Sigmoid colon (tissue), 7 donors: ENCODE data around the gene SLC48A1. TPM values are rescaled to one million over a fixed set of nuclear protein-coding genes. Genes with fewer than 3 reads are reported as not detected.

ENCODE experiments used
- DNase-seq: peaks from one replicate; pipeline ENCODE4 v3.0.0-alpha.2; 2019
- H3K27ac ChIP-seq, 4 donors: fragments of 200-600 bp; sonication (generic); one replicate each; pipeline ENCODE4 v1.5.1; 2016 to 2019; ENCODE audit warnings: mild to moderate bottlenecking in 1 of 4
- H3K27me3 ChIP-seq, 3 donors: fragments of 200-600 bp; sonication (generic); one replicate each; pipeline ENCODE4 v1.5.1; 2019; ENCODE audit warnings: mild to moderate bottlenecking in 1 of 3
- H3K36me3 ChIP-seq, 4 donors: fragments of 200-600 bp; sonication (generic); one replicate each; pipeline ENCODE4 v1.5.1; 2016 to 2019
- H3K4me1 ChIP-seq, 4 donors: fragments of 200-600 bp; sonication (generic); one replicate each; pipeline ENCODE4 v1.5.1; 2017 to 2019
- H3K4me3 ChIP-seq, 4 donors: fragments of 200-600 bp; sonication (generic); one replicate each; pipeline ENCODE4 v1.5.1; 2017 to 2019; ENCODE audit warnings: mild to moderate bottlenecking in 2 of 4, moderate library complexity in 1 of 4
- H3K9me3 ChIP-seq, 4 donors: fragments of 200-600 bp in 3 of 4; sonication (generic) in 3 of 4; one replicate each; pipeline versions ENCODE4 v1.5.1 to v1.6.1; 2013 to 2019
- EP300 ChIP-seq, 4 donors: sonication (generic); formaldehyde crosslinking; IDR thresholded peaks; one replicate each; pipeline ENCODE4 v1.6.1; 2017; ENCODE audit warnings: antibody characterized with exemption in 4 of 4
- POLR2A ChIP-seq, 2 donors: fragments of 450-650 bp; IDR thresholded peaks; one replicate each; pipeline ENCODE4 v1.6.1; 2016; ENCODE audit warnings: antibody characterized with exemption in 2 of 2, mild to moderate bottlenecking in 2 of 2, moderate library complexity in 2 of 2
- POLR2AphosphoS5 ChIP-seq, 4 donors: sonication (generic); formaldehyde crosslinking; IDR thresholded peaks; one replicate each; pipeline ENCODE4 v1.6.1; 2017; ENCODE audit warnings: antibody characterized with exemption in 4 of 4
- WGBS, 2 donors: extraction: QIAGEN DNeasy Blood & Tissue Kit; methylation state at CpG; one replicate each; pipeline ENCODE4 v1.1.7; 2013; 5-methylcytosine and 5-hydroxymethylcytosine counted together
- intact Hi-C: fragments of 100-400 bp; cut with DNase I; formaldehyde crosslinking; loops from one replicate; pipeline ENCODE4 v1.15.1; 2023
- polyA plus RNA-seq, 3 donors: library from polyadenylated mRNA; stranded (reverse); fragments of 200-250 nt; gene quantifications; one replicate each; pipeline ENCODE4 v1.2.3, GENCODE V29; 2013
- total RNA-seq, 4 donors: library from RNA; depleted of rRNA; stranded (reverse); fragments of >200 nt; gene quantifications; one replicate each; pipeline ENCODE4 v1.1.0, GENCODE V29; 2016
- TF ChIP-seq, protein P1 (sequence below), 4 experiments: fragments of 450-650 bp in 3 of 4; fragments of 200-600 bp in 1 of 4; IDR thresholded peaks; one replicate each; pipeline ENCODE4 v1.5.1; 2016 to 2019; ENCODE audit warnings: antibody characterized with exemption in 4 of 4, mild to moderate bottlenecking in 3 of 4, moderate library complexity in 2 of 4
- donor health status: healthy with polysubstance abuse.
- donor health status: Bipolar disorder and iron deficiency.
- donor health status: healthy.

The SLC48A1 gene
- total and polyA plus RNA-seq, 7 donors, result 6.9 to 46.6 (median 30.3) TPM

DNA sequence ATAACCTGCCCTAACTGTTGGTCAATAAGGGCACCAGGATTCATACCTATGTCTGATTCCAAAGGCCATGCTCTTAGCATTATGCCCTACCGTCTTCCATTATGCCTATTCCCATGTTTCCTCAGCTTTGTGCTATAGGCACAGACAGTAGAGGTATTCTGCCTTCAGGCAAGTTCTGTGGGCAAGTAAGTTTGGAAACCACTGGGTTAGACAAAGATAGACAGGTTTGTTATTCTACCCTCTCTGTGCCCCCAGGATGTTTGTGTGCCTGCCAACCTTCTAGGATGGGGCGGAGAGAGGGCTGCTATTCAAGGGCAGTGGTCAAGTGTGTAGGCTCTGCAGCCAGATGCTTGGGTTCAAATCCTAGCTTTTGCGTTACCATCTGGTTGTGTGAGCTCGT is 18.9 kb upstream of the SLC48A1 start:
- peak overlapping the region; percentile 39 to 55 (median 51) for H3K27ac ChIP-seq
- H3K4me3 ChIP-seq, result no peak overlapping the region
- intact Hi-C loops, result no loop called here
- H3K9me3 ChIP-seq, result no peaks in the 10 kb centered on the region
- no peaks in the 10 kb centered on the region for H3K27me3 ChIP-seq
- 84 to 91% methylated on average over 4 of the region's 4 CpGs for WGBS, 2 donors
- peaks cover 0 to 33% (median 20%) of the 10 kb centered on the region in 4 donors for H3K4me1 ChIP-seq
- no peak for DNase-seq
- TF ChIP-seq POLR2A (IDR thresholded peaks at IDR 0.05) (no peak), EP300 (IDR thresholded peaks at IDR 0.05) (no peak), POLR2AphosphoS5 (IDR thresholded peaks at IDR 0.05) (no peak)
- TF ChIP-seq, protein P1, sequence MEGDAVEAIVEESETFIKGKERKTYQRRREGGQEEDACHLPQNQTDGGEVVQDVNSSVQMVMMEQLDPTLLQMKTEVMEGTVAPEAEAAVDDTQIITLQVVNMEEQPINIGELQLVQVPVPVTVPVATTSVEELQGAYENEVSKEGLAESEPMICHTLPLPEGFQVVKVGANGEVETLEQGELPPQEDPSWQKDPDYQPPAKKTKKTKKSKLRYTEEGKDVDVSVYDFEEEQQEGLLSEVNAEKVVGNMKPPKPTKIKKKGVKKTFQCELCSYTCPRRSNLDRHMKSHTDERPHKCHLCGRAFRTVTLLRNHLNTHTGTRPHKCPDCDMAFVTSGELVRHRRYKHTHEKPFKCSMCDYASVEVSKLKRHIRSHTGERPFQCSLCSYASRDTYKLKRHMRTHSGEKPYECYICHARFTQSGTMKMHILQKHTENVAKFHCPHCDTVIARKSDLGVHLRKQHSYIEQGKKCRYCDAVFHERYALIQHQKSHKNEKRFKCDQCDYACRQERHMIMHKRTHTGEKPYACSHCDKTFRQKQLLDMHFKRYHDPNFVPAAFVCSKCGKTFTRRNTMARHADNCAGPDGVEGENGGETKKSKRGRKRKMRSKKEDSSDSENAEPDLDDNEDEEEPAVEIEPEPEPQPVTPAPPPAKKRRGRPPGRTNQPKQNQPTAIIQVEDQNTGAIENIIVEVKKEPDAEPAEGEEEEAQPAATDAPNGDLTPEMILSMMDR (IDR thresholded peaks at IDR 0.05), result no peak
- no peaks in the 10 kb centered on the region for H3K36me3 ChIP-seq

- H3K27me3 ChIP-seq, result no peaks in the 10 kb centered on the region
- no peak for DNase-seq
- H3K4me1 ChIP-seq, result peaks cover 0 to 40% (median 27%) of the 10 kb centered on the region in 4 donors
- H3K9me3 ChIP-seq, result no peaks in the 10 kb centered on the region
- intact Hi-C loops, result no loop called here
- peak overlapping the region; percentile 5 to 55 (median 14) for H3K27ac ChIP-seq
- WGBS, 2 donors, result 11 to 57% methylated on average over 3 of the region's 3 CpGs
- no peaks in the 10 kb centered on the region for H3K36me3 ChIP-seq
- peak overlapping the region in 1 of 4 donors; percentile 1 for H3K4me3 ChIP-seq
- TF ChIP-seq, protein P1 (IDR thresholded peaks at IDR 0.05), result no peak
- TF ChIP-seq EP300 (IDR thresholded peaks at IDR 0.05), result no peak
- no peak for TF ChIP-seq POLR2A (IDR thresholded peaks at IDR 0.05)
- no peak for TF ChIP-seq POLR2AphosphoS5 (IDR thresholded peaks at IDR 0.05)
These were observed 18.2 kb upstream of the SLC48A1 start for GRCh38 chr12:47754881-47755280.

DNA sequence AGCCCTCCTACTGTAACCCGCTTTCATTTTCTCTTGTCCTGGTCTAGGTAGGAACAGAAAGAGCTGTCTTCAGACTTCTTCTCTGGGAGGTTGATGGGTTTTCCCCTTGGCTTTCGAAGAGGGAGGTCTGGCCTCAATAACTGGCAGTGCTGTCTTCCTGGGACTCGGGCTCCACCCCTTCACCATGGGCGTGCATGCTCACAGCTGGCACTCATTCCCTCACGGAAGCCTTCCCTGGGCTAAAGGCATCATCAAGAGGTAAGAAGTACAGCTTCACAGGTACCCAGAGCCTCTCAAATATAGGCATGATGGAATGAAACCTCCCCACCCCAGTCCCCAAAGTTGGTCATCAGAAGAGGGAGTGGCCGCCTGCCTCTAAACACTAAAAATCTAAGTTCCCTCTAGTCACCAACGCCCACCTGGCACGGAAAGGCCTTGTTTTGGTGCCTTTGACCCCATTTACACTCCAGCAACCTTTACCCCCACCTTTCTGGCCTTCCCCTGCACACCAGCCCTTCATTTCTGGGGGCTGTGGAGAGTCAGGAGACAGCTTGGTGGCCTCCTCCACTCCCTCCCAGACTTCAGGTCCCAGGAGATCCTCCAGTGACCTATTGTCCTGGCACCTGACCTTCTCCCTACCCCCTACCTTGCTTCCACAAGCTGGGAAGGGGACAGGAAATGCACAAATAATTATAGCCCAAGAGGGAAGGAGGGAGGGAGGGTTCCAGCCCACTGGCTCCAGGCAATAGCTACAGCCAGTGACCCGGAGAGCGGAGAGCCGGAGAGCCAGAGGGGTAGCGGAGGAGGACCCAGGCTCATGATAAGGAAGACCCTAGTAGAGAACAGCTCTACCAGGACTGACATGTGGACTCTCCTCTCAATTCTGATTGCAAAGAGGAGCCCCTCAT is 17.1 kb upstream of the SLC48A1 start:
- DNase-seq, result no peak
- Histone ChIP-seq H3K27ac (peak overlapping the region; percentile 5 to 55 (median 12)), H3K4me1 (peaks cover 0 to 40% (median 27%) of the 10 kb centered on the region in 4 donors), H3K9me3 (no peaks in the 10 kb centered on the region), H3K4me3 (peak overlapping the region in 3 of 4 donors; percentile 2 to 61 (median 3)), H3K27me3 (no peaks in the 10 kb centered on the region), H3K36me3 (no peaks in the 10 kb centered on the region)
- intact Hi-C loops, result no loop called here
- TF ChIP-seq, protein P1 (IDR thresholded peaks at IDR 0.05), result no peak
- WGBS, 2 donors, result 40 to 58% methylated on average over 12 of the region's 12 CpGs

DNA sequence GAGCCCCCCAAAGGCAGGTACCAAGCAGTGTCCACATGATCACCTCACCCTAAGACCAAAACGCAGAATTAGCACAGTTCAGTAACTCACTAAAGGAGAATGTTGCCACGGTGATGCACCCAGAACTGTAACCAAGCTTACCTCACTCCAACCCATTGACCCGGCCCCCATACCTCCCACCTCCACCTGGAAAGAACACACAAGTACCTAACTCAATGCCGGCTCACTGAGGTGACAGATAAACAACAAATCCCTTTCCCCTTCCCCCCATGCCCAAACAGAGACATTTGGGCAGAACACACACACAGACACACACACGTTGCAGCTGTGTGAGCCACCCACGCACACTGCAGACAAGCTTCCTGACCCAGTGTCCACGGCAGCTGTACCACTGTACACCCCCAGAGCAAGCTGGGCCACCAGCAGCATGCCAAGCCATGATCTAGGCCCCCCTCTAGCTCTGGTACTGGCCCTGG is 15.6 kb upstream of the SLC48A1 start:
- TF ChIP-seq POLR2A (IDR thresholded peaks at IDR 0.05), result no peak
- TF ChIP-seq, protein P1 (IDR thresholded peaks at IDR 0.05), result no peak
- no peak for TF ChIP-seq POLR2AphosphoS5 (IDR thresholded peaks at IDR 0.05)
- no peak for TF ChIP-seq EP300 (IDR thresholded peaks at IDR 0.05)
- H3K4me3 ChIP-seq, result peak overlapping the region; percentile 10 to 73 (median 64)
- H3K9me3 ChIP-seq, result no peaks in the 10 kb centered on the region
- 59 to 76% methylated on average over 7 of the region's 7 CpGs for WGBS, 2 donors
- no peak for DNase-seq
- H3K27me3 ChIP-seq, result no peaks in the 10 kb centered on the region
- peaks cover 0 to 40% (median 27%) of the 10 kb centered on the region in 4 donors for H3K4me1 ChIP-seq
- H3K36me3 ChIP-seq, result no peaks in the 10 kb centered on the region
- H3K27ac ChIP-seq, result peak overlapping the region; percentile 75 to 80 (median 78)
- intact Hi-C loops, result no loop called here
